Tibial nerve (tissue), 4 donors: ENCODE results near the gene PDLIM3.

Experiments
- EP300 ChIP-seq, 2 donors: sonication (generic); formaldehyde crosslinking; IDR thresholded peaks; one replicate each; pipeline ENCODE4 v1.6.1; 2017; ENCODE audit warnings: antibody characterized with exemption in 2 of 2, mild to moderate bottlenecking in 1 of 2
- POLR2A ChIP-seq, 2 donors: fragments of 450-650 bp; IDR thresholded peaks; one replicate each; pipeline ENCODE4 v1.6.1; 2017; ENCODE audit warnings: antibody characterized with exemption in 2 of 2, mild to moderate bottlenecking in 2 of 2, moderate library complexity in 2 of 2
- TF ChIP-seq, protein P1 (sequence below), 5 experiments: fragments of 200-600 bp in 3 of 5; fragments of 450-650 bp in 2 of 5; sonication (generic) in 3 of 5; IDR thresholded peaks; one replicate each; pipeline ENCODE4 v1.5.1; 2016 to 2019; ENCODE audit warnings: antibody characterized with exemption in 5 of 5, mild to moderate bottlenecking in 3 of 5, moderate library complexity in 2 of 5

- TF ChIP-seq, protein P1, sequence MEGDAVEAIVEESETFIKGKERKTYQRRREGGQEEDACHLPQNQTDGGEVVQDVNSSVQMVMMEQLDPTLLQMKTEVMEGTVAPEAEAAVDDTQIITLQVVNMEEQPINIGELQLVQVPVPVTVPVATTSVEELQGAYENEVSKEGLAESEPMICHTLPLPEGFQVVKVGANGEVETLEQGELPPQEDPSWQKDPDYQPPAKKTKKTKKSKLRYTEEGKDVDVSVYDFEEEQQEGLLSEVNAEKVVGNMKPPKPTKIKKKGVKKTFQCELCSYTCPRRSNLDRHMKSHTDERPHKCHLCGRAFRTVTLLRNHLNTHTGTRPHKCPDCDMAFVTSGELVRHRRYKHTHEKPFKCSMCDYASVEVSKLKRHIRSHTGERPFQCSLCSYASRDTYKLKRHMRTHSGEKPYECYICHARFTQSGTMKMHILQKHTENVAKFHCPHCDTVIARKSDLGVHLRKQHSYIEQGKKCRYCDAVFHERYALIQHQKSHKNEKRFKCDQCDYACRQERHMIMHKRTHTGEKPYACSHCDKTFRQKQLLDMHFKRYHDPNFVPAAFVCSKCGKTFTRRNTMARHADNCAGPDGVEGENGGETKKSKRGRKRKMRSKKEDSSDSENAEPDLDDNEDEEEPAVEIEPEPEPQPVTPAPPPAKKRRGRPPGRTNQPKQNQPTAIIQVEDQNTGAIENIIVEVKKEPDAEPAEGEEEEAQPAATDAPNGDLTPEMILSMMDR (IDR thresholded peaks at IDR 0.05), result no peak
- TF ChIP-seq POLR2A (IDR thresholded peaks at IDR 0.05), result no peak
- no peak for TF ChIP-seq EP300 (IDR thresholded peaks at IDR 0.05)
Measured at GRCh38 chr4:185514182-185514697, 21.1 kb downstream of the PDLIM3 start.
